Body of pancreas (tissue), 4 donors: ENCODE results near the gene DERA.
"Not testable (repeated sequence)": the region's sequence is repeated elsewhere in the genome, so short reads cannot be mapped to it uniquely, and the experiment has no call there.

Experiments used
- CTCF ChIP-seq, 7 experiments: fragments of 450-650 bp in 4 of 7; fragments of 200-600 bp in 3 of 7; sonication (generic) in 3 of 7; IDR thresholded peaks; one replicate each; pipeline ENCODE4 v1.5.1; 2016 to 2019; ENCODE audit warnings: antibody characterized with exemption in 7 of 7
- POLR2A ChIP-seq, 3 donors: fragments of 450-650 bp; IDR thresholded peaks; one replicate each; pipeline ENCODE4 v1.6.1; 2016; ENCODE audit warnings: antibody characterized with exemption in 3 of 3, mild to moderate bottlenecking in 2 of 3

GRCh38 chr12:15911931-15912330 lies 799 bp downstream of the DERA start:
- not testable (repeated sequence) for TF ChIP-seq CTCF, POLR2A (IDR thresholded peaks at IDR 0.05)
